Fibroblast of mammary gland (primary cell): ENCODE measurements around the gene PCDH19.

Source experiments
- DNase-seq: peaks from one replicate; pipeline ENCODE4 v3.0.0-alpha.2; 2010; ENCODE audit warnings: low read depth
- H3K4me3 ChIP-seq: 2 replicates; pipeline ENCODE4 v1.5.1; 2011; ENCODE audit warnings: low read depth, mild to moderate bottlenecking, low read length, moderate library complexity; ENCODE audit not compliant: control insufficient read depth
- CTCF ChIP-seq: conservative IDR thresholded peaks from 2 replicates; pipeline ENCODE4 v1.5.1; 2011; ENCODE audit warnings: low read depth, low read length, inconsistent platforms; ENCODE audit not compliant: control insufficient read depth, insufficient read depth

The PCDH19 gene

GRCh38 chrX:100404851-100405250, 5.2 kb downstream of the PCDH19 start:
- DNase-seq = no peak
- no peak for TF ChIP-seq CTCF
- no peak overlapping the region for H3K4me3 ChIP-seq

- TF ChIP-seq CTCF = no peak
- H3K4me3 ChIP-seq = no peak overlapping the region
- DNase-seq = no peak
Measured at GRCh38 chrX:100395781-100396180, 14.3 kb downstream of the PCDH19 start.

- DNase-seq = peak; percentile 29
- no peak for TF ChIP-seq CTCF
Measured at GRCh38 chrX:100381619-100382018, 28.5 kb downstream of the PCDH19 start.

GRCh38 chrX:100379388-100379986, 30.6 kb downstream of the PCDH19 start:
- no peak overlapping the region for H3K4me3 ChIP-seq
- peak; percentile 64 for TF ChIP-seq CTCF

More at GRCh38 chrX:100381619-100382018, 28.5 kb downstream of the PCDH19 start:
- H3K4me3 ChIP-seq = no peak overlapping the region

GRCh38 chrX:100377826-100378225, 32.2 kb downstream of the PCDH19 start:
- no peak for DNase-seq
- TF ChIP-seq CTCF = no peak
- no peak overlapping the region for H3K4me3 ChIP-seq

More at GRCh38 chrX:100379388-100379986, 30.6 kb downstream of the PCDH19 start:
- DNase-seq = peak; percentile 31

- H3K4me3 ChIP-seq = no peak overlapping the region
- no peak for TF ChIP-seq CTCF
- DNase-seq = peak; percentile 49
Measured at GRCh38 chrX:100376576-100376975, 33.5 kb downstream of the PCDH19 start.

GRCh38 chrX:100373673-100374072, 36.4 kb downstream of the PCDH19 start:
- no peak overlapping the region for H3K4me3 ChIP-seq
- no peak for TF ChIP-seq CTCF
- DNase-seq = no peak
